Muscle layer of duodenum (tissue), 2 donors: Measurements from ENCODE around the gene TNFAIP2.

ENCODE experiments used
- H3K27ac ChIP-seq: one replicate; pipeline ENCODE4 v1.7.0; 2013; ENCODE audit warnings: mild to moderate bottlenecking, low read length
- H3K27me3 ChIP-seq: one replicate; pipeline ENCODE4 v1.7.0; 2013; ENCODE audit warnings: low read depth, mild to moderate bottlenecking, control low read depth, low read length
- H3K36me3 ChIP-seq, 2 donors: one replicate each; pipeline ENCODE4 v1.7.0; 2013; ENCODE audit warnings: low read length in 2 of 2, control low read depth in 1 of 2, mild to moderate bottlenecking in 1 of 2; ENCODE audit not compliant: insufficient read depth in 2 of 2, control insufficient read depth in 1 of 2
- H3K4me1 ChIP-seq, 2 donors: one replicate each; pipeline ENCODE4 v1.7.0; 2013; ENCODE audit warnings: low read length in 2 of 2, mild to moderate bottlenecking in 2 of 2, control low read depth in 1 of 2, moderate library complexity in 1 of 2; ENCODE audit not compliant: insufficient read depth in 2 of 2, control insufficient read depth in 1 of 2
- H3K4me3 ChIP-seq, 2 donors: one replicate each; pipeline ENCODE4 v1.7.0; 2013; ENCODE audit warnings: low read length in 2 of 2, low read depth in 1 of 2, mild to moderate bottlenecking in 1 of 2
- H3K9me3 ChIP-seq, 2 donors: one replicate each; pipeline ENCODE4 v1.7.0; 2013; ENCODE audit warnings: low read length in 2 of 2, control low read depth in 1 of 2, mild to moderate bottlenecking in 1 of 2; ENCODE audit not compliant: control insufficient read depth in 1 of 2
- donor health status: healthy.

TNFAIP2 gene

DNA sequence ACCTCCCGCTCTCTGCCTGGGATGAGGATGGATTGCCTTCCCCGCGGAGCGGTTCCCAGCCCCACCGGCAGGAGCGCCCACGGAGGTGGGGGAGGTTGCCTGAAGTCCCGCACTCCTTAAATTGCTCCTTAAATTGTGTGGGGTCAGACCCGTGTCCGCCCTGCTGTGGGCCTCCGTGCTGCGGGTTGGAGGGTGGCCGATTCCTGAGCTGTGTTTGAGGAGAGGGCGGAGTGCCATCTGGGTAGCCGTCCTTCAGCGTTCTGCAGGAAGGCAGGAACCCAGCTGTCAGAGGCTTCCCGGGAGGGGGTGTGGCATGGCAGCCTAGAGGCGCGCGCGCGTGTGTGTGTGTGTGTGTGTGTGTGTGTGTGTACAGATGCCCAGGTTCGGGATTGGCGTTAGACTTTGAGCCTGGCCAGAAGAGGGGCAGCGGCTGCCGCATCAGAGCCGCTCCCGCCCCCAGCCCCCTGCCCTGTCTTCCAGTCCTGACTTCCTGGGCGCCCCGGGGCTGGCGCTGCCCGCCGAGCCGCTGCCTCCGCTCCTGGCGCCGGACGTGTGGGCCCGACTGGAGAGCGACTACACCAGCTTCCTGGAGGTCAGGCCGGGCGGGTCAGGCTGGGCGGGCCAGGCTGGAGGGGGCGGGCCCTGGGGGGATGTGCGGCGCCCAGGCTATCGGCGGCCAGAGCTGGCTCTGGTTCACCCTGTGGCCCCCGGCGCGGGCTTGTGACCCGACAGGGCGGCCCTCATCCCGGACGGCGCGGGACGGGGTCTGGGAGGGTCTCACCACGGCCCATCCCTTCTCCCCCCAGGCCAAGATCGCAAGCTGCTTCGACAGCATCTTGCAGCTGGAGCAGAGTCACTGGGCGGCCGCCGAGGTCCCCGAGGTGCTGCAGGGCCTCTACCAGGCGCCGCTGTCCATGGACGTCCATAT, 19.5 kb upstream of the TNFAIP2 start:
- Histone ChIP-seq H3K27me3 (peaks cover 18% of the 10 kb centered on the region), H3K4me1 (peaks cover 6 to 30% of the 10 kb centered on the region in 2 donors), H3K27ac (no peak overlapping the region), H3K9me3 (no peaks in the 10 kb centered on the region), H3K4me3 (peak overlapping the region; percentile 13 to 24), H3K36me3 (no peaks in the 10 kb centered on the region)

DNA sequence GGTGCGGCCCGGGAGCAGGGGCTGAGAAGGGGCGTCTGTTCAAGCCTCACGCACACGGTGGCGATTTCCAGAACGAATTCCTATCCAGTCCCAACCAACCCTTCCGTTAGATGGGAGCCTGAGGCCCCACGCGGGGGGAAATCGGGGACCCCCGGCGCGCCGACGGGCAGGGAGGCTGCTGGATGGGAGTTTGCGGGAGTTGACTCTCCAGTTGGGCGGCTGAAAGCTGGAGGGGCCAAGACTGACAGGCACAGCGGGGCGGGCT, 18.9 kb upstream of the TNFAIP2 start:
- Histone ChIP-seq H3K4me1 (peaks cover 6 to 30% of the 10 kb centered on the region in 2 donors), H3K27ac (no peak overlapping the region), H3K27me3 (peaks cover 18% of the 10 kb centered on the region), H3K36me3 (no peaks in the 10 kb centered on the region), H3K4me3 (no peak overlapping the region), H3K9me3 (no peaks in the 10 kb centered on the region)

DNA sequence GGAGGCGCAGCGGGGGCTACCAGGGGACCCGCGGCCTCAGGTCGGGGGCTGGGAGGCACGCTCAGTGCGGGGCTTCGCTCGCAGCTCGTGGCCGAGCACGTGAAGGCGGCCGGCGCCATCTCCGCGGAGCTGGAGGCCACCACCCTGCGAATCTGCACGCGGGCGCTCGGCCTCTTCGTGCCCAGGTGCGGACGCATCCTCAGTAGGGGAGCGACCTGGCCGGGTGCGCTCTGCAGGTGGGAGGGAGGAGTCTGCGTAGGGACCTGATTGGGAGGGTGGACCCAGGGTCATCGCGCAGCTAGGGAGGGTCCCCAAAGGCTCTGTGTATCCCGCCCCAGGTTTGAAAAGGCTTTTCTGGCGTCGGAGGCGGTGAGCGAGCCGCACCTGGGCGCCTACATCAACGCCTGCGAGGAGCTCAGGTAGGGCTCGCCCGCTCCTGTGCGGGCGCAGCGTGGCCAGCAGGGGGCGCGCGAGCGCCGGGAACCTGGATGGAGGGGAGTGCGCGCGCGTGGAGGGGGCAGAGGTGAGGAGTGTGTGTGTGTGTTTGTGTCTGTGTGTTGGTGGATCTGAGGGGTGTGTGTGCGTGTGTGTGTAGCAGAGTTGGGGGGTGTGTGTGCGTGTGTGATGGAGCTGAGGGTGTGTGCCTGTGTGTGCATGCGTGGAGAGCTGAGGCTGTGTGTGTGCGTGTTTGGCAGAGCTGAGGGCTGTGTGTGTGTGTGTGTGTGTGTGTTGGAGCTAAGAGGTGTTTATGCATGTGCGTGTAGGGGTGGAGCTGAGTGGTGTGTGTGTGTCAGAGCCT, 18.4 kb upstream of the TNFAIP2 start:
- Histone ChIP-seq H3K27ac (no peak overlapping the region), H3K27me3 (peaks cover 18% of the 10 kb centered on the region)

DNA sequence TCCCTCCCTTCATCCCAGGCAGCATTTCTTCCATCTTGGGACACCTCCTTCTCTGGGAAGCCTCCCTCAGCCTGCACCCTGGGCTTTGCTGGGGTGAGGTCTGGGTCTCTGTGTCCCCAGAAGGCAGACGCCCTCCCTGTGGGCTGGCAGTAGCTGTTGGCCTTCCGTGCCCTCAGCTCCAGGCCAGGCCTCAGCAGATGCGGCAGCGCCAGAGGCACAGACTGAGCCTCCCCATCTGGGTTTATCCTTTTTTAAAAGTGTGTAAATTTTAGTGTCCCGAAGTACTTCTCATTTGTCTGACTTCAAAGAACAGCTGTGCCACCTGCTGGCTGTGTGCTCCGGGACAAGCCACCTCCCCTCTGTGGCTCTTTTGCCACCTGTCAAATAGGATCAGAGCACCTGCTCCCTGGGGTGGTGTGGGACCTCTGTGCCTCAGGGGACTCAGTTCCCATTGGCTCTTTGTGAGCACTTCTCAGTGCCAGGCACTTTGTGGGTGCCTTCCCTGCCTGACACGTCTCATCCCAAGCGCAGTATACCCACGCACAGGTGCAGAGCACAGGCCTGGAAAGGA, 17.6 kb upstream of the TNFAIP2 start:
- Histone ChIP-seq H3K27ac (no peak overlapping the region), H3K4me3 (no peak overlapping the region), H3K4me1 (peaks cover 6 to 40% of the 10 kb centered on the region in 2 donors), H3K36me3 (no peaks in the 10 kb centered on the region), H3K27me3 (peaks cover 18% of the 10 kb centered on the region), H3K9me3 (no peaks in the 10 kb centered on the region)

More for the DNA sequence above, 18.4 kb upstream of the TNFAIP2 start:
- Histone ChIP-seq H3K4me3 (no peak overlapping the region), H3K36me3 (no peaks in the 10 kb centered on the region), H3K9me3 (no peaks in the 10 kb centered on the region), H3K4me1 (peaks cover 6 to 32% of the 10 kb centered on the region in 2 donors)

DNA sequence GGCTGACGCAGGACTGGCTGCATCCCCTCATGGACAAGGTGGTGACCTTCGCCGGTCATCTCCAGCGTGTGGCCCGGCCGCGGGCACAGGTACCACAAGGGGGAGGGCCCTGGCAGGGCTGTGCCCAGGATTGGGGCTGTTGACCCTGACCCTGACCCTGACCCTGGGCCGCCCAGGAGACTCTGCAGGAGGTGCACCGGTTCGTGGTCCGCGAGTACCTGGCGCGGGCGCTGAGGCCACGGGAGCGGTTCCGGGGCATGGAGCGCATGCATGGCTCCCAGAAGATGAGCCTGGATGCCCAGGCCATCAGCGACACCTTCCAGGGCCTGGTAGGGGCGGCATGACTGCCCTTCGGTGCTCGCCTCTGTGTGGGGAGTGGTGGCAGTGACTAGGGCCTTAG, 15.8 kb upstream of the TNFAIP2 start:
- Histone ChIP-seq H3K36me3 (no peaks in the 10 kb centered on the region), H3K4me1 (peaks cover 13 to 50% of the 10 kb centered on the region in 2 donors), H3K27me3 (peaks cover 14% of the 10 kb centered on the region), H3K27ac (no peak overlapping the region), H3K9me3 (no peaks in the 10 kb centered on the region), H3K4me3 (no peak overlapping the region)

DNA sequence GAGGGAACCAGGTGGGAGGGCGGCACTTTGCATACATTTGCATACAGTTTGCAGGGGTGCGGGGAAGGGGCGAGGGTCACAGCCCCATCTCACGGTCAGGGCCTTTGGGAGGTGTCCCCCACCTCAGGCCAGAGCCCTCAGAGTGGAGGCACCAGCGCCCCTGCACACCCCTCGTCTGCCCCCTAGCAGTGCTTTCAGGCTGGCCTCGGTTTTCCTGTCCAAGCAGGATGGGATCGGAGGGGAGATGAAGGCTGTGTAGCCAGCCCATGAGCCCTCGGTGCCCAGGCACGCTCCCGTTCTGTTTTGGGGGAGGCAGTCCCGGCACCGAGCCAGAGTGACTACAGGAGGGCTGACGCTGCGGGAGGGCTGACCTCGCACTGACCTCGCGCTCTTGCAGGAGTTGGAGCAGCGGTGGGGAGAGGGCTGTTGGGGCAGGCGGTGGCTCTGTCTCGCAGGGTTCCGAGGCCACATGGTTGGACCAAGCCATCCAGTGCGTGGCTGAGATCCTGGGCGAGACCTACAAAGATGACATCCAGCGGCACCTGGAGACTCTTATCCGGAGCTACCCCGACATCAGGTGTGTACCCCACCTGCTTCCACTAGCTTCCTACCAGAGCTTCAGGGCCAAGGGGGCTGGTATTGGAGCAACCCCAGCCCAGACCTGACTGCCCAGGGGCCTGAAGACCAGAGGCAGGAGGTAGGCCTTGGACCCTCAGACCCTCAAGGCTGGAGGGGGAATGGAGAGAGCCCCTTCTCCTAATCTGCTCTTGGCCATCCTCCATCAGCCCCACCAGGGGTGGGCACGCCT, 15.1 kb upstream of the TNFAIP2 start:
- Histone ChIP-seq H3K27ac (no peak overlapping the region), H3K27me3 (peaks cover 14% of the 10 kb centered on the region), H3K9me3 (no peaks in the 10 kb centered on the region), H3K36me3 (no peaks in the 10 kb centered on the region), H3K4me1 (peaks cover 13 to 48% of the 10 kb centered on the region in 2 donors), H3K4me3 (no peak overlapping the region)

DNA sequence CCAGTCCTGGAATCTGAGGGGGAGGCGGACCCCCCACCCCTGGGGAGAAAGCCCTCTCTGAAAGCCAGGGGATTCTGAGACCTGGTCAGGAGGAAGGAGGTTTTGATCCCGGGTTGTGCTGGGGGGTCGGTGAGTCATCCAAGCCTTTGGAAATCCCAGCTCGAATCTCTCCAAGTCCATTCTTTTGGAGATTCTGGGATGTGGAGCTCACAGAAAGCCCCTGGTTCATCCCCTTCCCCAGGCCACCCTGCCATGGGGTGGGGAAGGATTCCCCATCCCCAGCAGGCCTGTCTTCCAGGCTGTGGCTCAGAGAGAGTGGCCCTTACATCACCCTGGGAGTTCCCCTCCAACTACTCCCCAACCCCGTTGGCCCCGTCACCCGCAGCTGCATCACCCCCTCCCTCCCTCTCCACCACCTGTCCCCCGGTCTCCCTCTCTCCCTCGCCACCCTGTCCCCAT, 14.5 kb upstream of the TNFAIP2 start:
- no peaks in the 10 kb centered on the region for H3K9me3 ChIP-seq
- peaks cover 13 to 45% of the 10 kb centered on the region in 2 donors for H3K4me1 ChIP-seq
- H3K27ac ChIP-seq, result no peak overlapping the region
- H3K36me3 ChIP-seq, result no peaks in the 10 kb centered on the region
- H3K27me3 ChIP-seq, result peaks cover 8% of the 10 kb centered on the region
- H3K4me3 ChIP-seq, result no peak overlapping the region

DNA sequence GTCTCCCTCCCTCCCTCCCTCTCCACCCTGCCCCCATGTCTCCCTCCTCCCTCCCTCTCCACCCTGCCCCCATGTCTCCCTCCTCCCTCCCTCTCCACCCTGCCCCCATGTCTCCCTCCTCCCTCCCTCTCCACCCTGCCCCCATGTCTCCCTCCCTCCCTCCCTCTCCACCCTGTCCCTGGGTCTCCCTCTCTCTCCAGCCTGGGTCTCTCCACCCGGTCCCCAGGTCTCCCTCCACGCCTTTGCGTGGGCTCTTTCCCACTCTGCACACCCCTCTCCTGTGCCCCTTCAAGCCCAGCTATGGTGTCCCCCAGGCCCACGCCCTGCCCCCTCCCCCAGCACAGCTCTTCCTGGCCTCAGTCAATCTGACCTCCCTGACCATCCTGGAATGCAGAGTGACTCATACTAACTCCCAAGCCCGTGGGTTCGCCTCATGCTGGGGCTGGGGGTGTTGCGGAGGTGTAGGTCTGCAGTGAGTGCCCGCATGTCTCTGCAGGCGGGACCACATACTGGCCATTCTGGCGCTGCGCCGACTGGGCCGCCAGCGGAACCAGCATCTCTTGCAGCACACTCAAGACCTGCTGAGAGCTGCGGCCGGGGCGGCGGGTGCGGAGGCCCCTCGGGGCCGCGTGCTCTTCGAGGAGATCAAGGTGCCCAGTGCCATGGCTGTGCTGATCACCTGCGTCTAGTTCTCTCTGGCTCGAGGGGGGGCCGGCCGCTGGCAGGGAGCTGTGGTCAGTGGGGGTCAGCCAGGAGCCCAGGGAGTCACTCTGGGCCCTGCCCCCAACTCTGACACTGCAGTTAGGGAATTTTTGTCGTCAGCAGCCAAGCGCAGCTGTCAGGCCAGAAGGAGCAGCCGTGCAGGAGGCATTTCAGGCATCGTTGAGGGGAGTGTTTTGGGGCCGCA, 13.5 kb upstream of the TNFAIP2 start:
- Histone ChIP-seq H3K36me3 (no peaks in the 10 kb centered on the region), H3K9me3 (no peaks in the 10 kb centered on the region), H3K27ac (peak overlapping the region; percentile 8), H3K4me3 (peak overlapping the region in 1 of 2 donors; percentile 5), H3K27me3 (peaks cover under 1% of the 10 kb centered on the region), H3K4me1 (peaks cover 13 to 38% of the 10 kb centered on the region in 2 donors)

DNA sequence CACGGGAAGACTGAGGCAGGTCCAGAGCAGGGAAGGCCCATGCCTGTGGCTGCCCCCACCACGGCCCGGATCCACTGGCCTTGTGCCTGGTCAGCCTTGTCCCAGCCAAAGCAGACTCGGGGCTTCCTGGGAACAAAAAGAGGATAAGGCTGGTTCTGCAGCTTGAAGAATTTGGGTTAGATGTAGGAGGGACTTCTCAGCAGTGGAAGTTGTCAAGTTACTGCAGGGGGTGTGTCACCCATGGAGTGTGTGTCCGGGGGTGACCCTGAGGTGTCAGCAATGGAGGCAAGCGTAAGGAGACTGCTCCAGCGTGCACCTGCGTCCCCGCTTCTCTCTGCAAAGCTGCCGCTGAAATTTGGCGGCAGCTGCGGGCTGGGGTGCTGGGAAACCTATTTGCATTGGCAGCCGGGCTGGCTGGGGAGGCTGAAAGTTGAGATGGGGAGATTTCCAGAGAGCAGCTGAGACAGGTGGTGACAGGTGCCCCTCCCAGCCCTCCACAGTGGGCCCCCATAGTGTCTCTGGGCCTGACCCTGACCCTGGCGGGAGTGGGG, 12.5 kb upstream of the TNFAIP2 start:
- peak overlapping the region; percentile 8 for H3K27ac ChIP-seq

More for the DNA sequence above, 12.5 kb upstream of the TNFAIP2 start:
- H3K36me3 ChIP-seq, result no peaks in the 10 kb centered on the region
- no peaks in the 10 kb centered on the region for H3K9me3 ChIP-seq
- peak overlapping the region in 1 of 2 donors; percentile 5 for H3K4me3 ChIP-seq
- H3K4me1 ChIP-seq, result peaks cover 7 to 36% of the 10 kb centered on the region in 2 donors
- H3K27me3 ChIP-seq, result no peaks in the 10 kb centered on the region
